K562 (cell line): Measurements from ENCODE around the gene TRIO.

ENCODE experiments used
- BRD9 ChIP-seq: fragments of 450-650 bp; IDR thresholded peaks from 2 replicates; pipeline ENCODE4 v1.6.1; 2018; ENCODE audit warnings: low read depth; ENCODE audit not compliant: partially characterized antibody
- EHMT2 ChIP-seq: fragments of 450-650 bp; IDR thresholded peaks from 2 replicates; pipeline ENCODE4 v1.6.1; 2018; ENCODE audit warnings: antibody characterized with exemption
- GABPB1 ChIP-seq: sonication (generic); formaldehyde crosslinking; IDR thresholded peaks from 2 replicates; pipeline ENCODE4 v1.8.0; 2022; ENCODE audit warnings: mild to moderate bottlenecking, missing genetic modification reagents
- MECOM ChIP-seq: fragments of 250-450 bp; sonication (Bioruptor Pico); IDR thresholded peaks from 2 replicates; pipeline ENCODE4 v1.8.0; 2022; ENCODE audit warnings: inconsistent platforms
- POLR2A ChIP-seq: fragments of 450-650 bp; conservative IDR thresholded peaks from 2 replicates; pipeline ENCODE4 v1.6.1; 2016
- SMC3 ChIP-seq: conservative IDR thresholded peaks from 2 replicates; pipeline ENCODE4 v1.6.1; 2011; ENCODE audit warnings: low read depth, low read length, improper control_type of control experiment; ENCODE audit not compliant: insufficient read depth
- TARDBP ChIP-seq: fragments of 450-650 bp; IDR thresholded peaks from 2 replicates; pipeline ENCODE4 v1.6.1; 2016
- ZNF12 ChIP-seq: sonication (generic); formaldehyde crosslinking; IDR thresholded peaks from 2 replicates; pipeline ENCODE4 v1.4.0; 2020; ENCODE audit warnings: mild to moderate bottlenecking, missing genetic modification reagents
- ZNF507 ChIP-seq: conservative IDR thresholded peaks from 2 replicates; pipeline ENCODE4 v1.6.1; 2017; ENCODE audit warnings: missing genetic modification characterization, missing compliant biosample characterization
- ZNF589 ChIP-seq: fragments of 200-800 bp; sonication (Bioruptor generic); IDR thresholded peaks from 2 replicates; pipeline ENCODE4 v1.6.1; 2016; ENCODE audit warnings: low read depth, missing genetic modification characterization, missing compliant biosample characterization
- TF ChIP-seq, protein P1 (sequence below), 2 experiments: fragments of 450-650 bp in 1 of 2; sonication (generic) in 1 of 2; formaldehyde crosslinking in 1 of 2; IDR thresholded peaks in 1 of 2; conservative IDR thresholded peaks in 1 of 2; 2 replicates each; pipeline versions ENCODE4 v1.6.1 to v1.8.1; 2016 to 2023; ENCODE audit warnings: mild to moderate bottlenecking in 2 of 2, moderate library complexity in 2 of 2, inconsistent platforms in 1 of 2, missing genetic modification reagents in 1 of 2
- TF ChIP-seq, protein P2 (sequence below), 2 experiments: fragments of 450-650 bp; formaldehyde crosslinking in 1 of 2; IDR thresholded peaks; 2 replicates each; pipeline versions ENCODE4 v1.4.0 to v1.6.1; 2014 to 2020; ENCODE audit warnings: mild to moderate bottlenecking in 2 of 2, borderline replicate concordance in 1 of 2, low read depth in 1 of 2
- TF ChIP-seq, protein P3 (sequence below), 3 experiments: IDR thresholded peaks in 2 of 3; conservative IDR thresholded peaks in 1 of 3; 2 replicates each; pipeline ENCODE4 v1.5.1; 2011 to 2012; ENCODE audit warnings: low read length in 3 of 3, mild to moderate bottlenecking in 3 of 3, control low read depth in 2 of 3, improper control_type of control experiment in 1 of 3, inconsistent platforms in 1 of 3, low read depth in 1 of 3, mixed read lengths in 1 of 3, moderate library complexity in 1 of 3; ENCODE audit not compliant: insufficient read depth in 2 of 3
- TF ChIP-seq, protein P4 (sequence below): fragments of 450-650 bp; IDR thresholded peaks from 2 replicates; pipeline ENCODE4 v1.6.1; 2018; ENCODE audit not compliant: partially characterized antibody

DNA sequence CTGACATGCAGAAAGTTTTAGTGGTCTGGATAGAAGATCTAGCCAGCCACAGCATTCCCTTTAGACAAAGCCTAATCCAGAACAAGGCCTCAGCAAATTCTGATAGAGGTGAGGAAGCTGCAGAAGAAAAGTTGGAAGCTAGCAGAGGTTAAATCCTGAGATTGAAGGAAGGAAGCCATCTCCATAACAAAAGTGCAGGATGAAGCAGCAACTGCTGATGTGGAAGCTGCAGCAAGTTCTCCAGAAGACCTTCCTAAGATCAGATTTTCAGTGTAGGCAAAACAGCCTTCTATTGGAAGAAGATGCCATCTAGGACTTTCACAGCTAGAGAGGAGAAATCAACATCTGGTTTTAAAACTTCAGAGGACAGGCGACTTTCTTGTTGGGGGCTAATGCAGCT is 77.5 kb downstream of the TRIO start:
- TF ChIP-seq POLR2A (no peak), EHMT2 (no peak), SMC3 (no peak), ZNF12 (CRISPR knock-in tag) (no peak), ZNF589 (CRISPR knock-in tag) (no peak), TARDBP (no peak), MECOM (CRISPR knock-in tag) (no peak), GABPB1 (no peak), ZNF507 (tag) (no peak), BRD9 (no peak)
- TF ChIP-seq, protein P1, sequence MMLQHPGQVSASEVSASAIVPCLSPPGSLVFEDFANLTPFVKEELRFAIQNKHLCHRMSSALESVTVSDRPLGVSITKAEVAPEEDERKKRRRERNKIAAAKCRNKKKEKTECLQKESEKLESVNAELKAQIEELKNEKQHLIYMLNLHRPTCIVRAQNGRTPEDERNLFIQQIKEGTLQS (IDR thresholded peaks at IDR 0.05) = no peak
- TF ChIP-seq, protein P1 (CRISPR knock-in tag; conservative IDR thresholded peaks at IDR 0.05) = no peak
- TF ChIP-seq, protein P2, sequence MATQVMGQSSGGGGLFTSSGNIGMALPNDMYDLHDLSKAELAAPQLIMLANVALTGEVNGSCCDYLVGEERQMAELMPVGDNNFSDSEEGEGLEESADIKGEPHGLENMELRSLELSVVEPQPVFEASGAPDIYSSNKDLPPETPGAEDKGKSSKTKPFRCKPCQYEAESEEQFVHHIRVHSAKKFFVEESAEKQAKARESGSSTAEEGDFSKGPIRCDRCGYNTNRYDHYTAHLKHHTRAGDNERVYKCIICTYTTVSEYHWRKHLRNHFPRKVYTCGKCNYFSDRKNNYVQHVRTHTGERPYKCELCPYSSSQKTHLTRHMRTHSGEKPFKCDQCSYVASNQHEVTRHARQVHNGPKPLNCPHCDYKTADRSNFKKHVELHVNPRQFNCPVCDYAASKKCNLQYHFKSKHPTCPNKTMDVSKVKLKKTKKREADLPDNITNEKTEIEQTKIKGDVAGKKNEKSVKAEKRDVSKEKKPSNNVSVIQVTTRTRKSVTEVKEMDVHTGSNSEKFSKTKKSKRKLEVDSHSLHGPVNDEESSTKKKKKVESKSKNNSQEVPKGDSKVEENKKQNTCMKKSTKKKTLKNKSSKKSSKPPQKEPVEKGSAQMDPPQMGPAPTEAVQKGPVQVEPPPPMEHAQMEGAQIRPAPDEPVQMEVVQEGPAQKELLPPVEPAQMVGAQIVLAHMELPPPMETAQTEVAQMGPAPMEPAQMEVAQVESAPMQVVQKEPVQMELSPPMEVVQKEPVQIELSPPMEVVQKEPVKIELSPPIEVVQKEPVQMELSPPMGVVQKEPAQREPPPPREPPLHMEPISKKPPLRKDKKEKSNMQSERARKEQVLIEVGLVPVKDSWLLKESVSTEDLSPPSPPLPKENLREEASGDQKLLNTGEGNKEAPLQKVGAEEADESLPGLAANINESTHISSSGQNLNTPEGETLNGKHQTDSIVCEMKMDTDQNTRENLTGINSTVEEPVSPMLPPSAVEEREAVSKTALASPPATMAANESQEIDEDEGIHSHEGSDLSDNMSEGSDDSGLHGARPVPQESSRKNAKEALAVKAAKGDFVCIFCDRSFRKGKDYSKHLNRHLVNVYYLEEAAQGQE (IDR thresholded peaks at IDR 0.05; ENCODE audit: borderline replicate concordance) = no peak
- TF ChIP-seq, protein P2 (CRISPR knock-in tag; IDR thresholded peaks at IDR 0.05; ENCODE audit: low read depth) = no peak
- TF ChIP-seq, protein P3, sequence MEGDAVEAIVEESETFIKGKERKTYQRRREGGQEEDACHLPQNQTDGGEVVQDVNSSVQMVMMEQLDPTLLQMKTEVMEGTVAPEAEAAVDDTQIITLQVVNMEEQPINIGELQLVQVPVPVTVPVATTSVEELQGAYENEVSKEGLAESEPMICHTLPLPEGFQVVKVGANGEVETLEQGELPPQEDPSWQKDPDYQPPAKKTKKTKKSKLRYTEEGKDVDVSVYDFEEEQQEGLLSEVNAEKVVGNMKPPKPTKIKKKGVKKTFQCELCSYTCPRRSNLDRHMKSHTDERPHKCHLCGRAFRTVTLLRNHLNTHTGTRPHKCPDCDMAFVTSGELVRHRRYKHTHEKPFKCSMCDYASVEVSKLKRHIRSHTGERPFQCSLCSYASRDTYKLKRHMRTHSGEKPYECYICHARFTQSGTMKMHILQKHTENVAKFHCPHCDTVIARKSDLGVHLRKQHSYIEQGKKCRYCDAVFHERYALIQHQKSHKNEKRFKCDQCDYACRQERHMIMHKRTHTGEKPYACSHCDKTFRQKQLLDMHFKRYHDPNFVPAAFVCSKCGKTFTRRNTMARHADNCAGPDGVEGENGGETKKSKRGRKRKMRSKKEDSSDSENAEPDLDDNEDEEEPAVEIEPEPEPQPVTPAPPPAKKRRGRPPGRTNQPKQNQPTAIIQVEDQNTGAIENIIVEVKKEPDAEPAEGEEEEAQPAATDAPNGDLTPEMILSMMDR (IDR thresholded peaks at IDR 0.05 in 2 of 3, conservative IDR thresholded peaks at IDR 0.05 in 1 of 3; ENCODE audit: insufficient read depth in 2 of 3, low read depth in 1 of 3, low read length in 3 of 3) = no peak
- TF ChIP-seq, protein P4, sequence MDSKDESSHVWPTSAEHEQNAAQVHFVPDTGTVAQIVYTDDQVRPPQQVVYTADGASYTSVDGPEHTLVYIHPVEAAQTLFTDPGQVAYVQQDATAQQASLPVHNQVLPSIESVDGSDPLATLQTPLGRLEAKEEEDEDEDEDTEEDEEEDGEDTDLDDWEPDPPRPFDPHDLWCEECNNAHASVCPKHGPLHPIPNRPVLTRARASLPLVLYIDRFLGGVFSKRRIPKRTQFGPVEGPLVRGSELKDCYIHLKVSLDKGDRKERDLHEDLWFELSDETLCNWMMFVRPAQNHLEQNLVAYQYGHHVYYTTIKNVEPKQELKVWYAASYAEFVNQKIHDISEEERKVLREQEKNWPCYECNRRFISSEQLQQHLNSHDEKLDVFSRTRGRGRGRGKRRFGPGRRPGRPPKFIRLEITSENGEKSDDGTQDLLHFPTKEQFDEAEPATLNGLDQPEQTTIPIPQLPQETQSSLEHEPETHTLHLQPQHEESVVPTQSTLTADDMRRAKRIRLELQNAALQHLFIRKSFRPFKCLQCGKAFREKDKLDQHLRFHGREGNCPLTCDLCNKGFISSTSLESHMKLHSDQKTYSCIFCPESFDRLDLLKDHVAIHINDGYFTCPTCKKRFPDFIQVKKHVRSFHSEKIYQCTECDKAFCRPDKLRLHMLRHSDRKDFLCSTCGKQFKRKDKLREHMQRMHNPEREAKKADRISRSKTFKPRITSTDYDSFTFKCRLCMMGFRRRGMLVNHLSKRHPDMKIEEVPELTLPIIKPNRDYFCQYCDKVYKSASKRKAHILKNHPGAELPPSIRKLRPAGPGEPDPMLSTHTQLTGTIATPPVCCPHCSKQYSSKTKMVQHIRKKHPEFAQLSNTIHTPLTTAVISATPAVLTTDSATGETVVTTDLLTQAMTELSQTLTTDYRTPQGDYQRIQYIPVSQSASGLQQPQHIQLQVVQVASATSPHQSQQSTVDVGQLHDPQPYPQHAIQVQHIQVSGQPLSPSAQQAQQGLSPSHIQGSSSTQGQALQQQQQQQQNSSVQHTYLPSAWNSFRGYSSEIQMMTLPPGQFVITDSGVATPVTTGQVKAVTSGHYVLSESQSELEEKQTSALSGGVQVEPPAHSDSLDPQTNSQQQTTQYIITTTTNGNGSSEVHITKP = no peak
